IPS-20b (cell line): ENCODE measurements around the gene RBM20.
"Not testable (repeated sequence)": the region's sequence is repeated elsewhere in the genome, so short reads cannot be mapped to it uniquely, and the experiment has no call there.

Source experiments
- H3K27ac ChIP-seq: one replicate; pipeline ENCODE4 v1.5.1; 2013; ENCODE audit warnings: low read length
- H3K27me3 ChIP-seq: 2 replicates; pipeline ENCODE4 v1.6.1; 2013; ENCODE audit warnings: mild to moderate bottlenecking, low read length, inconsistent platforms; ENCODE audit not compliant: insufficient read depth
- H3K36me3 ChIP-seq: 2 replicates; pipeline ENCODE4 v1.6.1; 2013; ENCODE audit warnings: low read depth, mild to moderate bottlenecking, inconsistent platforms, low read length, moderate library complexity; ENCODE audit not compliant: insufficient read depth
- H3K4me1 ChIP-seq: 2 replicates; pipeline ENCODE4 v1.6.1; 2013; ENCODE audit warnings: mild to moderate bottlenecking, control low read depth, inconsistent platforms, low read length, moderate library complexity; ENCODE audit not compliant: insufficient read depth
- H3K4me3 ChIP-seq: 2 replicates; pipeline ENCODE4 v1.5.1; 2013; ENCODE audit warnings: mild to moderate bottlenecking, low read length, inconsistent platforms
- H3K9ac ChIP-seq: 2 replicates; pipeline ENCODE4 v1.6.1; 2013; ENCODE audit warnings: low read depth, mild to moderate bottlenecking, inconsistent platforms, low read length, moderate library complexity
- H3K9me3 ChIP-seq: 2 replicates; pipeline ENCODE4 v1.6.1; 2013; ENCODE audit warnings: mild to moderate bottlenecking, low read depth, low read length, inconsistent platforms; ENCODE audit not compliant: insufficient read depth

The RBM20 gene

GRCh38 chr10:110643653-110644597 is at the start of gene RBM20:
Gene RBM20 (plus strand): TSS chr10:110644336. CDS start chr10:110644455, 119 bp downstream.
- H3K27ac ChIP-seq = no peak within 1 kb of the TSS
- H3K4me1 ChIP-seq = peaks cover 21% of the 10 kb centered on the region; the same call in 1 of the 2 replicates
- no peaks in the 10 kb centered on the region for H3K36me3 ChIP-seq
- H3K9ac ChIP-seq = no peak within 1 kb of the TSS
- H3K9me3 ChIP-seq = no peaks in the 10 kb centered on the region
- peak within 1 kb of the TSS; percentile 71 for H3K4me3 ChIP-seq
- peaks cover 60% of the 10 kb centered on the region for H3K27me3 ChIP-seq

GRCh38 chr10:110597476-110597875 is 46.7 kb upstream of the RBM20 start:
- Histone ChIP-seq H3K36me3 (peaks cover 80% of the 10 kb centered on the region), H3K27me3 (no peaks in the 10 kb centered on the region), H3K27ac (no peak overlapping the region), H3K4me1 (no peaks in the 10 kb centered on the region), H3K9ac (no peak overlapping the region), H3K4me3 (no peak overlapping the region), H3K9me3 (no peaks in the 10 kb centered on the region)

GRCh38 chr10:110600487-110601101 is 43.5 kb upstream of the RBM20 start:
- no peak overlapping the region for H3K27ac ChIP-seq
- H3K27me3 ChIP-seq = no peaks in the 10 kb centered on the region
- H3K9me3 ChIP-seq = no peaks in the 10 kb centered on the region
- H3K9ac ChIP-seq = no peak overlapping the region
- H3K36me3 ChIP-seq = peaks cover 86% of the 10 kb centered on the region
- H3K4me3 ChIP-seq = no peak overlapping the region
- no peaks in the 10 kb centered on the region for H3K4me1 ChIP-seq

GRCh38 chr10:110601581-110601980 is 42.6 kb upstream of the RBM20 start:
- no peak overlapping the region for H3K27ac ChIP-seq
- H3K9ac ChIP-seq = no peak overlapping the region
- H3K36me3 ChIP-seq = peaks cover 83% of the 10 kb centered on the region
- H3K9me3 ChIP-seq = no peaks in the 10 kb centered on the region
- no peaks in the 10 kb centered on the region for H3K4me1 ChIP-seq
- no peak overlapping the region for H3K4me3 ChIP-seq
- H3K27me3 ChIP-seq = no peaks in the 10 kb centered on the region

- peaks cover 7% of the 10 kb centered on the region; the same call in 1 of the 2 replicates for H3K4me1 ChIP-seq
- H3K9me3 ChIP-seq = no peaks in the 10 kb centered on the region
- H3K9ac ChIP-seq = no peak overlapping the region
- H3K27ac ChIP-seq = no peak overlapping the region
- no peak overlapping the region for H3K4me3 ChIP-seq
- peaks cover 30% of the 10 kb centered on the region; the same call in 1 of the 2 replicates for H3K36me3 ChIP-seq
- H3K27me3 ChIP-seq = no peaks in the 10 kb centered on the region
Observed at GRCh38 chr10:110608087-110608486, 36.0 kb upstream of the RBM20 start.

GRCh38 chr10:110609605-110610004 is 34.5 kb upstream of the RBM20 start:
- Histone ChIP-seq H3K4me1 (peaks cover 7% of the 10 kb centered on the region; the same call in 1 of the 2 replicates), H3K27me3 (no peaks in the 10 kb centered on the region), H3K4me3 (no peak overlapping the region), H3K9me3 (no peaks in the 10 kb centered on the region), H3K36me3 (peaks cover 16% of the 10 kb centered on the region; the same call in 1 of the 2 replicates), H3K27ac (no peak overlapping the region), H3K9ac (no peak overlapping the region)

GRCh38 chr10:110610308-110610774 is 33.8 kb upstream of the RBM20 start:
- no peak overlapping the region for H3K9ac ChIP-seq
- peaks cover 7% of the 10 kb centered on the region; the same call in 1 of the 2 replicates for H3K4me1 ChIP-seq
- no peak overlapping the region for H3K27ac ChIP-seq
- H3K4me3 ChIP-seq = no peak overlapping the region
- H3K9me3 ChIP-seq = no peaks in the 10 kb centered on the region
- peaks cover 9% of the 10 kb centered on the region; the same call in 1 of the 2 replicates for H3K36me3 ChIP-seq
- no peaks in the 10 kb centered on the region for H3K27me3 ChIP-seq

- H3K4me1 ChIP-seq, H3K9me3 ChIP-seq, H3K4me3 ChIP-seq, H3K27ac ChIP-seq, H3K27me3 ChIP-seq, H3K36me3 ChIP-seq, H3K9ac ChIP-seq: not testable (repeated sequence)
Observed at GRCh38 chr10:110610781-110611180, 33.4 kb upstream of the RBM20 start.

- no peak overlapping the region for H3K4me3 ChIP-seq
- no peaks in the 10 kb centered on the region for H3K36me3 ChIP-seq
- H3K27me3 ChIP-seq = no peaks in the 10 kb centered on the region
- peaks cover 7% of the 10 kb centered on the region; the same call in 1 of the 2 replicates for H3K4me1 ChIP-seq
- no peak overlapping the region for H3K27ac ChIP-seq
- H3K9ac ChIP-seq = no peak overlapping the region
- H3K9me3 ChIP-seq = no peaks in the 10 kb centered on the region
Observed at GRCh38 chr10:110612087-110612486, 32.0 kb upstream of the RBM20 start.

GRCh38 chr10:110612629-110613028 is 31.5 kb upstream of the RBM20 start:
- H3K27ac ChIP-seq = no peak overlapping the region
- H3K4me1 ChIP-seq = peaks cover 7% of the 10 kb centered on the region; the same call in 1 of the 2 replicates
- H3K4me3 ChIP-seq = no peak overlapping the region
- H3K36me3 ChIP-seq = no peaks in the 10 kb centered on the region
- no peaks in the 10 kb centered on the region for H3K27me3 ChIP-seq
- H3K9me3 ChIP-seq = no peaks in the 10 kb centered on the region
- no peak overlapping the region for H3K9ac ChIP-seq

- Histone ChIP-seq H3K27ac (no peak overlapping the region), H3K9me3 (no peaks in the 10 kb centered on the region), H3K27me3 (no peaks in the 10 kb centered on the region), H3K9ac (no peak overlapping the region), H3K4me3 (no peak overlapping the region), H3K36me3 (no peaks in the 10 kb centered on the region), H3K4me1 (peaks cover 7% of the 10 kb centered on the region; the same call in 1 of the 2 replicates)
Observed at GRCh38 chr10:110613341-110613995, 30.7 kb upstream of the RBM20 start.
